NCI-H187 (cell line): ENCODE measurements around the gene NOC2L.

ENCODE experiments used
- DNase-seq, 2 experiments: peaks; one replicate each; lab custom pipeline; 2025; lab: John Stamatoyannopoulos, UW

The NOC2L gene

DNA sequence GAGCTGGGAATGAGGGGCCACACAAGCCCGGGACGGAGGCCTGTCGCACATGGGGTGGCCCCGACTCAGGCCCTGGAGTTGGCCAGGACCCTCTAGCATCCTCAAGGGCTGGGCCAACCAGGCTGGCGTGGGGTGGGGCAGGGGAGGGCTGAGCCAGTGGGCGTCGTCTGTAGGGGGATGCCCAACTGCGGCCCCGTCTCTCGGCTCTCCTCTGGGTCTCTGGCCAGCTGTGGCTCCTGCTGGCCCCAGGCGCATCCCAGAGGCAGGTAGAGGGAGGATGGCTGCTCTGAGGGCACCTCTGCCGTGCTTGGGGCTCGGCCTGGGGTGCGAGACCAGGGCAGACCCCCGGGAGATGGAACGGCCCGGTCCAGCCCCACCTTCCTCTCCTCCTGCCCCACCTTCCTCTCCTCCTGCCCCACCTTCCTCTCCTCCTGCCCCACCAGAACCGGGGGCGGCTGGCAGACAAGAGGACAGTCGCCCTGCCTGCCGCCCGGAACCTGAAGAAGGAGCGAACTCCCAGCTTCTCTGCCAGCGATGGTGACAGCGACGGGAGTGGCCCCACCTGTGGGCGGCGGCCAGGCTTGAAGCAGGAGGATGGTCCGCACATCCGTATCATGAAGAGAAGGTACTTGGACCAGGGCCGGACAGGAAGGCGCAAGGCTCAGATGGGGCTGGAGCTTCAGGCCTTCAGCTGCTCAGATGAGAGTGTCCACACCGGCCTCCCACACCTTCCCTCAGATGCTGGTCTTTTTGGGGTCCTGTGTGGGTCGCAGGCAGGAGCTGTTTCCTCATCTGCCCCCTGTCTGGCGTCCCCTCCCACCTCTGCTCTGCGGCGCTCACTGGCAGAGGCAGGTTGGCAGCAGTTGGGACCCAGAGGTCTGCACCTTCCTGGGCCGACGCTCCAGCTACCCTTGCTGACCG lies 29.1 kb downstream of the NOC2L start:
- DNase-seq = no peak

DNA sequence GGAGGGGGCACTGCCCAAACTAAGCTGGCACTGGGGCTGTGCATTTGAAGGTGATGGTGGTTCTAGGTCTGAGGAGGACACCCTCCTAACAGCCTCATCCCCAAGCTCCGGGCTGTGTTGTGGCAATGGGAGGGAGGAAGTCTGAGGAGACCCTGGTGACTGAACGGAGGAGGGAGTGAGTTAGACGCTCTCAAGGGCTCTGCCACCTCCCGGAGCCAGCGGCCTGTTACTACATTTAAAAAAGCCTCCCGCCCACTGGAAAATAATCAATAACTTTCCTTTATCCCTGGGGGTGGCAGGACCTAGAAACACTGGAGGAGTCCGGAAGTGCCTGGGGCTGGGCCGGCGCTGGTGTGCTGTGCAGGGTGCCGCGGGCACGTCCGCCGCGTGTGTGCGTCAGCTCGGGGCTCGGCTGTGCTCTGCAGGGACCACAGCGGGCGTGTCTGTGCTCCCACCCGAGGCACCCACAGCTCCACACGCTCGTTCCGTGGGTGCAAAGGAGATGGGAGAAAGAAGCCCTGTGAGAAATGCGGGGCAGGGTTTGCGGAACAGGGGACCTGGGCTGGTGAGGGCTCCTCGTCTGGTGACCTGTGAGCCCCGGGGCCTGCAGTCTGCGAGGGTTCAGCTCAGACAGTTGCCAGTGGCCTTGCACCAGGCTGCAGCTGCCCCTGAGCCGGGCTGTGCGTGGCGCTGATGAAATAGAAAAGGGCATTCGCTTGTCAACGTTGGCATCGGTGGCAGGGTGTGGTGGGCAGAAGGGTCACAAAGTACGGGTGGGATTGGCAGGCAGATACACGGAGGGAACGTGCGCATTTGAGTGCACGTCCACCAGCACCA lies 30.0 kb downstream of the NOC2L start:
- DNase-seq = no peak

DNA sequence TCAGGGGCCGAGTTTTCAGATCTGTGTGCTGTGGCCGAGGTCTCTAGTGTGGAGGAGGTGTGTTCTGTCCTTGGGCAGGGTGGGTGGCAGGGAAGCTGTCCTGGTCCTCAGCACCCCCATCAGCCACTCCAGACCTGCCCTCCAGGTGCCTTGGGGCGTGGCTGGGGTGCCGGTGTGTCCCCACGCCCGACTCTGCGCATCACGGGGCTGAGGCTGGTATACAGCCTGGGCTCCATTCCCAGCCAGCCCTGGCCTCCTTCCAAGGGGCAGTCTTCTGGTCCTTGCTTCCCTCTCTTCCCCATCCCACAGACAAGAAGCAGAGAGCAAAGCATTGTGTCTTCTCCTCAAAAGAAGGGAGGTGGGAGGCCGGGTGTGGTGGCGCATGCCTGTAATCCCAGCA lies 31.3 kb downstream of the NOC2L start:
- DNase-seq = no peak

DNA sequence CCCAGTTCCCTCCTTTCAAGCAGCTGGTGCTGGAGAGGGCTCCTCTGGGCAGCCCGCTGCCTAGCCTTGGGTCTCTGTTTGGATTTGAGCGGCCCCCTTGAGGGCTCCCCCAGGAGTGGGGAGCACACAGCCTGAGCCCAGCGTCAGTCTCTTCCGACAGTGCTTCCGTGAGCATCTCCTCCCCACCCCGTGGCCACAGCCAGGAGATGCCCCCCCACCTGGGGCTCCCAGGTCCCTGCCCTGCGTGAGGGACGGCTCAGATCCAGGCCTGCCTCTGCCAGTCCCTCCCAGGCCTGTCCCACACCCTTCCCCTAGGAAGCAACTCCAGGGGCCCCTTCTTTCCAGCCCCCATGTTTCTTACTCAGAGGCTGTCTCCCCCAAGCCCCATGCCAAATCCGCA lies 31.8 kb downstream of the NOC2L start:
- DNase-seq = no peak

DNA sequence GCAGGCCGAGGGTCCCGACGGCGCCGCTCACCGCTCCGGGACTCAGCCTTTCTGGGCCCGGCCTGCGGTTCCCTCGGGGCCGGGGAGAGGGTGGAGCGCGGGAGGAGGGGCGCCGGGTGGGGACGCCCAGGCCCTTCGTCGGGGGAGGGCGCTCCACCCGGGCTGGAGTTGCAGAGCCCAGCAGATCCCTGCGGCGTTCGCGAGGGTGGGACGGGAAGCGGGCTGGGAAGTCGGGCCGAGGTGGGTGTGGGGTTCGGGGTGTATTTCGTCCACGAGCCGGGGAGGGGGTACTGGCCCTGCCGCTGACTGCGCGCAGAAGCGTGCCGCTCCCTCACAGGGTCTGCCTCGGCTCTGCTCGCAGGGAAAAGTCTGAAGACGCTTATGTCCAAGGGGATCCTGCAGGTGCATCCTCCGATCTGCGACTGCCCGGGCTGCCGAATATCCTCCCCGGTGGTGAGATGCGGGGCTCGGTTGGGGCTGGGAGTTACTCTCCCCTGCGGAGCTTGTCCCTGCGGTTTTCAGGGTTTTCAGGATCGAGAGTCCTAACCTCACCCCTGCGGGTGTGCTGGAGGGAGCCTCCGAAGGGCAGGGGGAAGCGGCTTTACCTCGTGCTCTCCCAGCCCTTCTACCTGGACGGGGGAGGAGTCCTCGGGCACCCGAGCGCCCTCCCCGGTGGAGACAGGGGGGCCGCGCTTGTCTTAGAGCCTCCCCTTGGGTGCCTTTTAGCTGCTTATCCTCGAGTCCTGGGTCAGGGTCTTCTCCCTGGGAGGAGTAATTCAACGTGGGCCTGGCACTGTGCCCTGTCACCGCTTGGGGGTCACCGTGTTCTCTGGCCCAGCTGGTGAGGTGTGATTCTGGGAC lies 33.3 kb downstream of the NOC2L start:
- DNase-seq = no peak

DNA sequence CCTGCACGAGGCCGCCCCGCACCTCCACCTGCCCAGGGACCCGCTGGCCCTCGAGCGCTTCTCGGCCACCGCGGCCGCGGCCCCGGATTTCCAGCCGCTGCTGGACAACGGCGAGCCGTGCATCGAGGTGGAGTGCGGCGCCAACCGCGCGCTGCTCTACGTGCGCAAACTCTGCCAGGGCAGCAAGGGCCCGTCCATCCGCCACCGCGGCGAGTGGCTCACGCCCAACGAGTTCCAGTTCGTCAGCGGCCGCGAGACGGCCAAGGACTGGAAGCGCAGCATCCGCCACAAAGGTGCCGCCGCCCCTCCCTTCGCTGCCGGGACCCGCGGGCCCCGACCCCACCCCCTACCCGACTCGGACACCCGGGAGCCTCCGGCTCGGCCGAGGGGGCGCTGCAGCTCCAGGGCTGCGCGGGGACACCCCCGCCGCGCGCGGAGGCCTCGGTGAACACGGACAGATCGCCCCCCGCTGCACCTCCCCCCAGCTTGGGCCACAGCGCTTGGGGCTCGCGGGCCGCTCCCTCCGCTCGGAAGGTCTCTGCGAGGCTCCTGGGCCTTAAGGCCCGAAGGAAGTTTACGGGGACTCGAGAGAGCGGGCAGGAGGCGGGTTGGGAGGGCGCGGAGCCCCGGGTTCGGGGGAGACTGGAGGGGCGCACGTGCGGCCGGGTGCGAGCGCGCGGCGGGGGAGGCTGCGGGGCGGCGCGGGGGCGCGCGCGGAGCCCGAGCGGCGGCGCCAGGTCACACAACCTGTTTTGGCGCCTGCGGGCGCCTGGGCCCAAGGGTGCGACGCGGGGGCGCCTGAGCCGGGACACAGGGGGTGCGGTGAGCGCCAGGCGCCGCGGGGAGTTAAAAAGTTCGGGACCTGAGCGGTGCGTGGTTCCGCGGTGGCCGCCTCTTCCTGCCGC lies 34.1 kb downstream of the NOC2L start:
- DNase-seq = no peak

DNA sequence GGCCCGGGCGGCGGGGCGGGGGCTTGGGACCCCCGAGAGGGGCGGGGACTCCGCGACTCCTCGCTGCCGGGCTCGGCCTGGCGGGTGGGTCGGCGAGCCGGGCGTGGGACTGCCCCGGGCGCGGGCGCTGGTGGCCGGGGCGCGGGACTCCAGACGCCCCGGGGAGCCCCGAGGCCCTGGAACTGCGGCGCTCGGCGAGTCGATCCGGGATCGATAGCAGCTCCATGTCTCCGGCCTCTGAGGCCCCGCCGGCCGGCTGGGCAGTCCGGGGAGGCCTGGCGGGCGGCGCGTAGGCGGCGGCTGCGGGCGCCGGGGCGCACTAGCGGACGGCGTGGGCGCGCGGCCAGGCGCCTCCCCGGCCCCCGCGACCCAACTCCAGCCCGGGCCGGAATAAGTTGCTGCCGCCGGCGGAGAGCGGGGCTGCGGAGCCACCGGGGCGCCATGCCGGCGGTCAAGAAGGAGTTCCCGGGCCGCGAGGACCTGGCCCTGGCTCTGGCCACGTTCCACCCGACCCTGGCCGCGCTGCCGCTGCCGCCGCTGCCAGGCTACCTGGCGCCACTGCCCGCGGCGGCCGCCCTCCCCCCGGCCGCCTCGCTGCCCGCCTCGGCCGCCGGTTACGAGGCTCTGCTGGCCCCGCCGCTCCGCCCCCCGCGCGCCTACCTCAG lies 34.9 kb downstream of the NOC2L start:
- no peak for DNase-seq

DNA sequence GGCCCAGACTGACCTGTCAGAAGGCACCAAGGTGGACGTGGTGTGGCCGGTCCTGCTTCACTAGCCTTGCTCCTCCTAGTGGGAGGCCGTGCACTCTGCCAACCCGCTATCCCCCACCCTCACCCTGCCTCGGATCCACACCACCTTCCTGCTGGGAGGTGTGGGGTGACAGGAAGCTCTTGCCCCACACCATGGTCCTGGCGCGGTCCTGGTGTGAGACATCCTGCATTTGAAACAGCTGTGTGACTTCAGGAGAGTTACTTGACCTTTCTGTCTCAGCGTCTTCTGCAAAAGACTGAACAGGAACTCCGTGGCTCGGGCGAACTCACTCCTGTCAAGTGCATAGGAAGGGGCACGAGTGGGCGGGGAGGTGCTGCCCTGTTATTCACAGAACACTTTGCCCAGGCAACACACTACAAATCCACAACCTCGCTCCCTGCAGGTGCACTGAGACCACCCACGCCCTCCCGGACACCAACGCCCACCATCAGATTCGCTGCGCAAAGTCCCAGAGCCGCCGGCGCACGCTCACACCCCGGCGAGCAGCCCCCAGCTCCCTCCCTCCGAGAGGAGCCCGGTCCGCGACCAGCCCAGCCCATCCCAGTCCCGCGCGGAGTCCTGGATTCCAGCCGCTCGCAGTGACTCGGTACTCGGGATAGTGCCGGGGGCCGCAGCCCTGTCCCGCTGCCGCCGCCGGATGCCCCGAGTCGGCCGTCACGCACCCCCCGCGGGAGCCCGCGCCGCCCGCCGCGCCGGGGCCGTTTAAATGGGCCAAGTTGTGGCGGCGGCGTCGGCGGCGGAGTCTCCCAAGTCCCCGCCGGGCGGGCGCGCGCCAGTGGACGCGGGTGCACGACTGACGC lies 35.7 kb downstream of the NOC2L start, which contains the start of gene SAMD11:
SAMD11 (plus strand) TSS at position 793 of the 860 bp plus-strand sequence. CDS start 509 bp downstream, outside the sequence.
- peak; percentile 34 to 77 for DNase-seq

DNA sequence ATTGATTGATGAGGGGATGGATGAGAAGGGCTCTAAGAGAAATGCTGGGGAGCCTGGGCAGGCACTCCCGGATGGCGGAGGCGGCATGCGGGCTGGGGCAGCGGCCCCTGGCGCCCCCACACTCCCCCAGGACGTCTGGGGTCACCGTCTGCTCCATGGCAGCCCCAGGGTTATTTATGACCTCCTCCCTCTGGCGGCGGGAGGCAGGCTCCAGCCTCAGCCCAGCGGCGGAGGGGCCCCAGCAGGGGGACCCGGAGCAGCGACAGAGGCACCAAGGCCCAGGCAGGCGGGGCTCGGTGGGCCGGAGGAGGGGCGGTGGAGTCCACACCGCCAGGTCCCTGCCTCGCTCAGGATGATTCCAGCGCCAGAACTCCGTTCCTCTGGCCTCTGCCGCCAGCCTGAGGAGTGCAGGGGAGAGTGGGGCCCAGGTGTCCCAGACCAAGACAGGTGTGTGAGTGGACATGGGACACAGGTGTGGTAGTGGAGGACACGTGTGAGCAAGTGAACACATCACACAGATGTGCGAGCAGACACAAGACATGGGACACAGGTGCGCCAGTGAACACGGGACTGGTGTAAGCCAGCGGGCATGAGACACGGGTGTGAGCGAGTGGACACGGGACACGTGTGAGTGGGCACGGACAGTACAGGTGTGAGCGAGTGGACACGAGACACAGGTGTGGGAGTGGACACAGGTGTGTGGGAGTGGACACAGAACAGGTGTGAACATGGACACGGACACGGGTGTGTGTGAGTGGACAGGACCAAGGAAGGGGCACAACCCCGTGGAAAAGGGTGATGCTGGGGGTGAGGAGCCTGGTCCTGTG lies 37.8 kb downstream of the NOC2L start:
- peak; percentile 51 to 87 for DNase-seq

DNA sequence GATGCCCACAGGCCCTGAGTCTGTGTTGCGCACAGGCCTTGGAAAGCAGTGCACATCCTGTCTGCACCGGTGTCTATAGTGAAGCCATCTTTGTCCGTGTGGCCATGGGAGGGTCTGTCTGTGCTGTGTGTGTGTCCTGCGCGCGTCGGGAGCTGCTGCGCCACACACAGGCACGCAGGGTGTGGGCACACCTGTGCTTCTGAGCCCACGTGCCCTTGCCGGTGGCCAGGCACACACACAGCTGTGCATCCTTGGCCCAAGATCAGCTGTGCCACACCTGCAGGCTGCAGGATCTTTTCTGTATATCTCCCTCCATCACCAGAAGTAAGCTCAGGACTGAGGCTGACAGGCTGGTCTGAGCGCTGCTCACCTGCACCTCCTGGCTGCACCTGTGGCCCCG lies 38.5 kb downstream of the NOC2L start:
- peak in 1 of 2 experiments; percentile 36 for DNase-seq

DNA sequence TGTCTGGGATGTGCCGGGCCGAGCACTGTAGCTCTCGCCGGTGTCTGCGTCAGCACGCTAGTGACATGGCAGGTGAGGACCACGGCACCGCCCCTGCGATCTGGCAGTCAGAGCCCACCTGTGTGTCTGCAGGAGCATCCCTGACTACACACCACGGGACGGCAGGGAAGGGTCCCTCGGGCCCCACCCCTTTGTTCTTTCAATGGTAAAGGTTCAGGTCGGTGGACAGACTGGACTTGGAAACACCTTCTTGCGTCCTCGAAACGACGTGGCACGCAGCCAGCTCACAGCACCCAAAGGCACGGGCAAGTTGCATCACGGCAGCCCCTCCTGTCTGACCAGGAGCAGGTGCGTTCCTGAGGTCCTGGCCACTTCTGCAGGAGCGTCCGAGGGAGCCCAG lies 39.0 kb downstream of the NOC2L start:
- no peak for DNase-seq

DNA sequence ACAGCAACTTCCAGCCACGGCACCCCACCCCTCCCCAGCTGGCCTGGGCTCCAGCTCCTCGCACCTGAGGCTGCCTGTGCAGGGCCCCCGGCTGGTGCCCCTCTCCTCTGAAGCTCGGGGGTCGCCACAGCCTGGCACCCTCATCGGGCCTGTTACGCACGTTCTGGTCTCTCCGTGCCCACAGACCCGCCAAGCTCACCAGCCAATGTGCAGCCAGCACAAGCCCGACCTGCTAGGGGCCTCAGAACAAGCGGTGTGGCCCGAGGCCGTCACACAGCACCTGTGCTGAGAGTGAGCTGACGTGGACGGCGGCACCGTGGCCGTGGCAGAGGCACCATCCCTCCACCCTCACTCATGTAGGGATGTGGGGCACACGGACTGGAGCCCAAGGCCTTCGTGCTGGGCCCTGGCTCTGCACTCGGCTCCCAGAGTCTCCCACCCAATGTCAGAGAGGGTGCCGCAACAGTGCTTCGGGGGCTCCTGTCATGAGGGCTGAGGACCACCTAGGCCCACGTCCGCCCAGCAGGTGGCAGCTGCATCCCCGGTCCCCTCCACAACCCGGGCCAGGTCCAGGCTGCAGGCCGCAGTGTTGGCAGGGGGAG lies 39.7 kb downstream of the NOC2L start:
- no peak for DNase-seq

DNA sequence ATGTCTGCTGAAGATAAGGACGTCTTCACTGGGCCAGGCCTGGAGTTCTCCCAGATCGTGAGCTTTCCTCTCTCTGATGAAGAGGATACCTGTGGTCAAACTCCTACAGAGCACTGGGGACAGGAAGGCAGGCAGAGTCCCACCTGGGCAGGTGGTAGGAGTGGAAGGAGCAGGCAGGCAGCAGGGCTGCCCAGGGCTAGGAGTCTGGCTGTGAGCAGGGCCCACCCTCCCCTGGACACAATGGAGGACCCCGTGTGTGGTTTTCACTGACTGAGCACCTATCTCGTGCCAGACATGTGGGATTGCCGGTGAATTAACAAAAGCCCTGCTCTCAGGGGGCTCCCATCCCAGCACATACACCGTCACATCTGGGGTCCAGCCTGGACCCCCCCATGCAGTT lies 40.2 kb downstream of the NOC2L start:
- no peak for DNase-seq

DNA sequence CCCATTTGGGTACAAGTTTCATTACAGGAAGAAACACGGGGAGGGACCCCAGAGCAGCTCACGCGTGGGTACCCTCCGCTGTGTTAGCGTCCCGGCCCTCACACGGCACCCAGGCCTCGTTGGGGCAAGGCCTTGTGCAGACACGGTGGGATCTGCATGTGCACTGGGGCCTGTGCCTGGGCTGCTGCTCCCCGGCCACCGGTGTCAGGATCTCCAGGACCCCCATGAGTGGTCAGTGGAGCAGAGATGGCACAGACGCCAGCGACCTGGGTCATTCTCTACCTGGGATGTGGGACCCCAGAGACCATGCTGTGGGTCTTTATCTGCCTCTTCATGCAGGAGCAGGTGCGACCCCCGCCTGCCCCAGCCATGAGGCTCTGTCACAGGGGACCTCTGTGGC lies 40.7 kb downstream of the NOC2L start:
- DNase-seq = no peak

DNA sequence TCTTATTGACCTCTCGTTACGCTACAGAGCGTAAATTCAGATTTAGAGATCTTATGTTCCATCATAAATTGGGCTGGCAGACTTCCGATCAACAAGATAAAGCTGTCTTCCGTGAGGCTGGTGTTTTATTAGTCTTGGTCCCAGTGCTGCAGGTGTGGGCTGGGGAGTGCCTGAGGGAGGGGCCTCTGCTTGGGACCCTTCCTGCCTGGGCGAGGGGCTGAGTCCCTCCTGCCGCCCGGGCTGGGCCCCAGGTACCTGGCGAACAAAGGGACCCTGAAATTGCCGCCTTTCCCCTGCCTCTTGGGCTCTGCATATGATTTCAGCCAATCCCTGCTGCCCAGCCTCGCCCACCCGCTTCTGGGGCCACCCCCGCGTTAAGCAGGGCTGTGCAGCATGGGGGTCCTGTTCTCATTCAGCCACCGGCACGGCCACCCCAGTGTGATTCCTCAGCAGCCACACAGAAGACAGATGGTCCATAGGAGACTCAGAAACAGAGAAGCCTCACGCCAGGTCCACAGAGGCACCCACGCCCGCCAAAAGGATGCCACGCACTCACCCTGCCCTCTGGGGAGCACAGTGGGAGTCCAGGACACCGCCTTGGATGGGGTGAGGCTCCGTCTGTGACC lies 41.5 kb downstream of the NOC2L start:
- DNase-seq = no peak

DNA sequence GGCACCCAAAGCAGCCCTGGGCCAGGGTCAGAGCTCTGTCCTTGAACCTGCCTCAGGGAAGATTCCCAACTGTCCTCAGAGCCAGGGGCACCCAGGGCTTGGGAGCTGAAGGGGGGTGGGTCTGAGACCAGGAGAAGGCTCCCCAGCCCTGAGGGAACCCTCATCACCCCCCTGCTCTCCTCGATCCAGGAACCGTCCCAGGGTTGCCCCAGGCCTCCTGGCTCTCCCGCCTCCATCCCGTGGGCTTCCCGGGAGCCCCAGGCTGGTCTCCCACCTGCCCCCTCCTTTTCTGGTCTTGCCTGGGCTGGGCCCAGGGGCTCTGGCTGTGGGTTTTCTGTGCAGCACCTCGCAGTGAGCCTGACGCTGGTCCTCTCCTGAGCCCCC lies 42.0 kb downstream of the NOC2L start:
- no peak for DNase-seq
